CD4-positive, alpha-beta T cell (primary cell): Measurements from ENCODE around the gene MGST1. TPM values are rescaled to one million over a fixed set of nuclear protein-coding genes. Genes with fewer than 3 reads are reported as not detected.
A peak's percentile ranks its signal among the peaks of the same experiment; 100 is the strongest.
"Not testable (repeated sequence)": the region's sequence is repeated elsewhere in the genome, so short reads cannot be mapped to it uniquely, and the experiment has no call there.

ENCODE experiments used
- ATAC-seq: fragments of 200-7000 bp; cut with Tn5 transposase; one replicate; pipeline ENCODE4 v1.10.0; 2022; ENCODE audit warnings: mild to moderate bottlenecking; ENCODE audit not compliant: poor library complexity
- CTCF ChIA-PET: fragments of 350-600 bp; sonication (Branson Sonifier 250); formaldehyde crosslinking; loops from one replicate; lab custom pipeline; 2021; ENCODE audit warnings: antibody characterized with exemption, inconsistent platforms; lab: Charles Lee
- POLR2A ChIA-PET: fragments of 350-600 bp; sonication (Branson Sonifier 250); formaldehyde crosslinking; loops from one replicate; lab custom pipeline; 2021; ENCODE audit warnings: antibody characterized with exemption, inconsistent platforms; lab: Charles Lee
- DNase-seq, 14 experiments: peaks; one replicate each; pipeline ENCODE4 v3.0.0-alpha.2; 2013 to 2020; ENCODE audit warnings: mixed read lengths in 2 of 14
- H3K27ac ChIP-seq, 2 donors: one replicate each; pipeline versions ENCODE4 v1.5.1 to v1.7.0; 2013; ENCODE audit warnings: low read length in 2 of 2, low read depth in 1 of 2, mild to moderate bottlenecking in 1 of 2
- H3K27me3 ChIP-seq, 2 experiments: 1 replicate in 1 of 2; 2 replicates in 1 of 2; pipeline versions ENCODE4 v1.6.1 to v1.7.0; 2013; ENCODE audit warnings: low read length in 2 of 2, control low read depth in 1 of 2, mild to moderate bottlenecking in 1 of 2, moderate library complexity in 1 of 2; ENCODE audit not compliant: insufficient read depth in 2 of 2, control insufficient read depth in 1 of 2
- H3K36me3 ChIP-seq: one replicate; pipeline ENCODE4 v1.6.1; 2013; ENCODE audit warnings: low read length, control low read depth; ENCODE audit not compliant: insufficient read depth
- H3K4me1 ChIP-seq: one replicate; pipeline ENCODE4 v1.6.1; 2013; ENCODE audit warnings: low read length, control low read depth; ENCODE audit not compliant: insufficient read depth
- H3K4me3 ChIP-seq: one replicate; pipeline ENCODE4 v1.5.1; 2013; ENCODE audit warnings: mild to moderate bottlenecking, low read length, moderate library complexity
- H3K9me3 ChIP-seq, 2 experiments: 1 replicate in 1 of 2; 2 replicates in 1 of 2; pipeline versions ENCODE4 v1.6.1 to v1.7.0; 2013; ENCODE audit warnings: low read length in 2 of 2, mild to moderate bottlenecking in 2 of 2, control low read depth in 1 of 2, moderate library complexity in 1 of 2; ENCODE audit not compliant: control insufficient read depth in 1 of 2, insufficient read depth in 1 of 2
- H3K27ac Mint-ChIP-seq: one replicate; pipeline ENCODE4 v1.8.0; 2020; ENCODE audit warnings: mixed read lengths
- H3K27me3 Mint-ChIP-seq: one replicate; pipeline ENCODE4 v1.8.0; 2021; ENCODE audit warnings: mixed read lengths
- H3K36me3 Mint-ChIP-seq: one replicate; pipeline ENCODE4 v1.8.0; 2021; ENCODE audit warnings: low read depth, mixed read lengths
- H3K4me1 Mint-ChIP-seq: one replicate; pipeline ENCODE4 v1.8.0; 2021; ENCODE audit warnings: low read depth, mixed read lengths
- H3K4me3 Mint-ChIP-seq: one replicate; pipeline ENCODE4 v1.8.0; 2020; ENCODE audit warnings: mild to moderate bottlenecking, mixed read lengths
- H3K9me3 Mint-ChIP-seq: one replicate; pipeline ENCODE4 v1.8.0; 2020; ENCODE audit warnings: mixed read lengths
- CTCF ChIP-seq: fragments of 200-600 bp; IDR thresholded peaks from one replicate; pipeline ENCODE4 v1.8.0; 2022; ENCODE audit warnings: antibody characterized with exemption, mild to moderate bottlenecking
- intact Hi-C, 2 experiments: fragments of 100-400 bp; cut with DNase I in 1 of 2; cut with micrococcal nuclease in 1 of 2; formaldehyde crosslinking; loops; one replicate each; pipeline versions ENCODE4 v1.15.1 to v1.9.0; 2023 to 2025; cut with DNase I, micrococcal nuclease
- total RNA-seq, 174 experiments: library from RNA in 2 of 174; stranded (reverse) in 2 of 174; gene quantifications; one replicate each; pipeline ENCODE4 v1.2.3 and lab custom pipeline; 2021 to 2026

The MGST1 gene
- total RNA-seq, 2 experiments from 2014 or later = 1.4 TPM; not detected in 1

GRCh38 chr12:16389594-16389993 lies 42.1 kb downstream of the MGST1 start:
- intact Hi-C loops = no loop called here
- H3K4me3 Mint-ChIP-seq = no peak overlapping the region
- no peaks in the 10 kb centered on the region for H3K36me3 ChIP-seq
- TF ChIP-seq CTCF = no peak
- no peak overlapping the region for H3K27ac Mint-ChIP-seq
- no peaks in the 10 kb centered on the region for H3K9me3 ChIP-seq
- H3K4me1 ChIP-seq = no peaks in the 10 kb centered on the region
- H3K36me3 Mint-ChIP-seq = no peaks in the 10 kb centered on the region
- no peaks in the 10 kb centered on the region for H3K4me1 Mint-ChIP-seq
- peaks cover 16% of the 10 kb centered on the region for H3K9me3 Mint-ChIP-seq
- POLR2A ChIA-PET = no interaction called here
- no peak overlapping the region for H3K27ac ChIP-seq
- no peak overlapping the region for H3K4me3 ChIP-seq
- ATAC-seq (no peak), DNase-seq (peak in 2 of 14 experiments; percentile 19 to 41)
- H3K27me3 ChIP-seq = no peaks in the 10 kb centered on the region
- no peaks in the 10 kb centered on the region for H3K27me3 Mint-ChIP-seq
- CTCF ChIA-PET = no interaction called here

GRCh38 chr12:16392846-16393535 lies 45.5 kb downstream of the MGST1 start:
- CTCF ChIA-PET = no interaction called here
- Histone ChIP-seq H3K36me3 (no peaks in the 10 kb centered on the region), H3K4me1 (no peaks in the 10 kb centered on the region), H3K27me3 (no peaks in the 10 kb centered on the region), H3K27ac (no peak overlapping the region), H3K4me3 (no peak overlapping the region), H3K9me3 (no peaks in the 10 kb centered on the region)
- ATAC-seq = no peak
- DNase-seq = no peak
- POLR2A ChIA-PET = no interaction called here
- TF ChIP-seq CTCF = no peak
- Mint-ChIP-seq H3K27me3 (no peaks in the 10 kb centered on the region), H3K27ac (no peak overlapping the region), H3K4me3 (no peak overlapping the region), H3K36me3 (no peaks in the 10 kb centered on the region), H3K9me3 (peaks cover 20% of the 10 kb centered on the region), H3K4me1 (no peaks in the 10 kb centered on the region)
- intact Hi-C loops = no loop called here

GRCh38 chr12:16399101-16399500 lies 51.7 kb downstream of the MGST1 start:
- TF ChIP-seq CTCF = no peak
- no peaks in the 10 kb centered on the region for H3K36me3 ChIP-seq
- Mint-ChIP-seq H3K36me3 (no peaks in the 10 kb centered on the region), H3K9me3 (peaks cover 12% of the 10 kb centered on the region), H3K27ac (no peak overlapping the region), H3K27me3 (no peaks in the 10 kb centered on the region), H3K4me1 (no peaks in the 10 kb centered on the region), H3K4me3 (no peak overlapping the region)
- no peak overlapping the region for H3K4me3 ChIP-seq
- peaks cover 0 to 3% of the 10 kb centered on the region in 2 experiments for H3K9me3 ChIP-seq
- CTCF ChIA-PET = no interaction called here
- H3K27me3 ChIP-seq = no peaks in the 10 kb centered on the region
- H3K27ac ChIP-seq = no peak overlapping the region
- intact Hi-C loops = no loop called here
- H3K4me1 ChIP-seq = no peaks in the 10 kb centered on the region
- POLR2A ChIA-PET = no interaction called here
- DNase-seq = no peak
- ATAC-seq = no peak

GRCh38 chr12:16401835-16402234 lies 54.4 kb downstream of the MGST1 start:
- H3K27me3 Mint-ChIP-seq, DNase-seq, POLR2A ChIA-PET, H3K9me3 ChIP-seq, H3K4me1 ChIP-seq, H3K36me3 Mint-ChIP-seq, H3K36me3 ChIP-seq, H3K27ac Mint-ChIP-seq, H3K4me1 Mint-ChIP-seq, H3K4me3 Mint-ChIP-seq, H3K4me3 ChIP-seq, H3K27me3 ChIP-seq, CTCF ChIA-PET, H3K27ac ChIP-seq, ATAC-seq, H3K9me3 Mint-ChIP-seq, intact Hi-C loops: not testable (repeated sequence)
